T-helper 9 cell (primary cell): ENCODE measurements around the gene FOXP1.
"Not testable (repeated sequence)": the region's sequence is repeated elsewhere in the genome, so short reads cannot be mapped to it uniquely, and the experiment has no call there.

Experiments used
- DNase-seq: peaks from one replicate; pipeline ENCODE4 v3.0.0-alpha.2; 2020

The FOXP1 gene

GRCh38 chr3:71045917-71046282 lies 537.6 kb downstream of the FOXP1 start:
- DNase-seq, result no peak

GRCh38 chr3:71045212-71045916 lies 538.2 kb downstream of the FOXP1 start:
- no peak for DNase-seq

- DNase-seq, result no peak
Measured at GRCh38 chr3:71042759-71043158, 540.8 kb downstream of the FOXP1 start.

- DNase-seq, result no peak
Measured at GRCh38 chr3:71041371-71041770, 542.2 kb downstream of the FOXP1 start.

- DNase-seq, result no peak
Measured at GRCh38 chr3:71039332-71039731, 544.2 kb downstream of the FOXP1 start.

GRCh38 chr3:71037775-71038174 lies 545.8 kb downstream of the FOXP1 start:
- DNase-seq, result no peak

GRCh38 chr3:71035886-71036285 lies 547.6 kb downstream of the FOXP1 start:
- DNase-seq, result no peak

GRCh38 chr3:71035314-71035713 lies 548.2 kb downstream of the FOXP1 start:
- DNase-seq, result no peak

GRCh38 chr3:71033681-71034220 lies 549.8 kb downstream of the FOXP1 start:
- no peak for DNase-seq

GRCh38 chr3:71031914-71032521 lies 551.5 kb downstream of the FOXP1 start:
- DNase-seq, result no peak

GRCh38 chr3:71031181-71031580 lies 552.3 kb downstream of the FOXP1 start:
- no peak for DNase-seq

GRCh38 chr3:71030748-71031147 lies 552.8 kb downstream of the FOXP1 start:
- DNase-seq, result no peak

- no peak for DNase-seq
Measured at GRCh38 chr3:71029770-71030169, 553.8 kb downstream of the FOXP1 start.

- DNase-seq, result no peak
Measured at GRCh38 chr3:71028802-71029201, 554.7 kb downstream of the FOXP1 start.

- no peak for DNase-seq
Measured at GRCh38 chr3:71028184-71028583, 555.3 kb downstream of the FOXP1 start.

- no peak for DNase-seq
Measured at GRCh38 chr3:71026634-71027578, 556.6 kb downstream of the FOXP1 start.

GRCh38 chr3:71025516-71025915 lies 558.0 kb downstream of the FOXP1 start:
- DNase-seq, result no peak

- DNase-seq, result no peak
Measured at GRCh38 chr3:71025010-71025409, 558.5 kb downstream of the FOXP1 start.

GRCh38 chr3:71022551-71023335 lies 560.8 kb downstream of the FOXP1 start:
- no peak for DNase-seq

GRCh38 chr3:71018799-71019198 lies 564.7 kb downstream of the FOXP1 start:
- no peak for DNase-seq

- no peak for DNase-seq
Measured at GRCh38 chr3:71016178-71016845, 567.2 kb downstream of the FOXP1 start.

- not testable (repeated sequence) for DNase-seq
Measured at GRCh38 chr3:71014616-71015015, 568.9 kb downstream of the FOXP1 start.
